ENCODE results near the gene ZSWIM5. TPM values are rescaled to one million over a fixed set of nuclear protein-coding genes. Genes with fewer than 3 reads are reported as not detected.
"Not testable (repeated sequence)": the region's sequence is repeated elsewhere in the genome, so short reads cannot be mapped to it uniquely, and the experiment has no call there.

Gene ZSWIM5
- total RNA-seq, 1 donor = 4.7 TPM

- no peak for TF ChIP-seq CTCF (IDR thresholded peaks at IDR 0.05; ENCODE audit: insufficient read depth, low read length)
- DNase-seq (ENCODE audit: low read depth) = no peak
- no peak overlapping the region for H3K4me3 ChIP-seq (ENCODE audit: low read depth, low read length)
Measured at GRCh38 chr1:45004281-45004920, 202.0 kb downstream of the ZSWIM5 start.

- TF ChIP-seq CTCF (IDR thresholded peaks at IDR 0.05; ENCODE audit: insufficient read depth, low read length) = no peak
- no peak for DNase-seq (ENCODE audit: low read depth)
- H3K4me3 ChIP-seq (ENCODE audit: low read depth, low read length) = no peak overlapping the region
Measured at GRCh38 chr1:45003741-45004140, 202.7 kb downstream of the ZSWIM5 start.

- H3K4me3 ChIP-seq (ENCODE audit: low read depth, low read length) = no peak overlapping the region
- TF ChIP-seq CTCF (IDR thresholded peaks at IDR 0.05; ENCODE audit: insufficient read depth, low read length) = no peak
- DNase-seq (ENCODE audit: low read depth) = no peak
Measured at GRCh38 chr1:45002650-45003645, 203.5 kb downstream of the ZSWIM5 start.

GRCh38 chr1:45001576-45001975 is 204.8 kb downstream of the ZSWIM5 start:
- DNase-seq (ENCODE audit: low read depth); H3K4me3 ChIP-seq (ENCODE audit: low read depth, low read length): not testable (repeated sequence)

- no peak overlapping the region for H3K4me3 ChIP-seq (ENCODE audit: low read depth, low read length)
- no peak for DNase-seq (ENCODE audit: low read depth)
- TF ChIP-seq CTCF (IDR thresholded peaks at IDR 0.05; ENCODE audit: insufficient read depth, low read length) = no peak
Measured at GRCh38 chr1:45001011-45001481, 205.4 kb downstream of the ZSWIM5 start.

- H3K4me3 ChIP-seq (ENCODE audit: low read depth, low read length) = no peak overlapping the region
- DNase-seq (ENCODE audit: low read depth) = no peak
- TF ChIP-seq CTCF (IDR thresholded peaks at IDR 0.05; ENCODE audit: insufficient read depth, low read length) = no peak
Measured at GRCh38 chr1:44999232-44999631, 207.2 kb downstream of the ZSWIM5 start.
